Measurements from ENCODE around the gene REXO1.

Gene REXO1

DNA sequence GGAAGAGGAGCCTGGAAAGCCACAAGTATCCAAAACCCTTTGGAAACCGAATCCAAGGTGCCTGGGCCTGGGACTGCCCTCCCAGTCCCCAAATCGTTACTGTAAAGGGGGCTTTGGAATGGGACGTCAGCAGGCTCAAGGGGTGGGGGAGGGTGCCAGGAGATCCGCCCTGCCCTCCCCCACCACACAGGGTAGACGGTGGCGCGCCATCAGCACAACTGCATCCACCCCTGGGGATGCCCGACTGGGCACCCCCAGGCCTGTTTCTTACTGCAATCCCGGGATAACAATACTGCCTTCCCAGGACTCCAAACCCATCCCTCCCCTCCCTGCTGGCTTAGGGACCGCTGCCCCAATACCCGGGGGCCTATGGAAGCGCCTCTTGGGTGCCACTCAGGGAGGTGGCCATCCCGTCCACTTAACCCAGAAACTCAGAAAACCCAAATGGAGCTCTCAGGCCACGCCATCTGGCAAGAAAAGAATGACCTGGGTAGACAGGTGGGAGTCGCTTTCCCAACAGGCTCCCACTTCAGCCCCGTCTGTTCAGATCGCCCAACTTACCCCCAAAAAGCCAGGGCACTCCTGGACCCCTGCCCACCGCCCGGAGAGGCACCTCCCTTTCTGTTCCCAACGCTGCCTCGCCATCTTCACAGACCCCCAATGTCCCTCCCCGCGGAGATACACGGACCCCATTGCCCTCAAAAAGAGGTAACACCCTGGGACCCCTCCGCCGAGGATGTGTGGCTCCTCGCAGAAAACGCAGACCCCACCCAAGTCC, 12.7 kb upstream of the REXO1 start:
- DNase-seq: peak; percentile 21

- DNase-seq: peak; percentile 85
These were observed 11.9 kb upstream of the REXO1 start for GRCh38 chr19:1860042-1860775.

DNA sequence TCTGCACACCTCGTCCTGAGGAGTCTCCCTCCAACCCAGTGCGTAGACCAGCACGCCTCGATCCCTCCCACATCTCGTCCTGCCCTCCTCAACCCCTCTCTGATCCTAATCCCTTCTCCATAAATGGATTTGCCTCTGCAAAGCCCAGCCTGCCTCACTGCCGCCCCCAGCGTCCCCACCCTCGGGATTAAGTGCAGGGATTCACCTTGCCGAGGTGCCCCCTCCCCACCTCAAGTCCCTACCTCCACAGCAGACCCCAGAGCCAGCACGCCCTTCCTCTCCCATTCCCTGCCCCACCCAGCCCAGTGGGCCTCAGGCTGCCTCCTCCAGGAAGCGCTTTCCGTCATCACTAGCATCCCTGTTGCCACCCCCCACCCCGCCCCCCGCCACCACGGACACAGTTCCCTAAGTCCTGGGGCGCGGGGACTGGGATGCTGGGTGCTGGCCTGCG, 11.1 kb upstream of the REXO1 start:
- DNase-seq: peak; percentile 67

DNA sequence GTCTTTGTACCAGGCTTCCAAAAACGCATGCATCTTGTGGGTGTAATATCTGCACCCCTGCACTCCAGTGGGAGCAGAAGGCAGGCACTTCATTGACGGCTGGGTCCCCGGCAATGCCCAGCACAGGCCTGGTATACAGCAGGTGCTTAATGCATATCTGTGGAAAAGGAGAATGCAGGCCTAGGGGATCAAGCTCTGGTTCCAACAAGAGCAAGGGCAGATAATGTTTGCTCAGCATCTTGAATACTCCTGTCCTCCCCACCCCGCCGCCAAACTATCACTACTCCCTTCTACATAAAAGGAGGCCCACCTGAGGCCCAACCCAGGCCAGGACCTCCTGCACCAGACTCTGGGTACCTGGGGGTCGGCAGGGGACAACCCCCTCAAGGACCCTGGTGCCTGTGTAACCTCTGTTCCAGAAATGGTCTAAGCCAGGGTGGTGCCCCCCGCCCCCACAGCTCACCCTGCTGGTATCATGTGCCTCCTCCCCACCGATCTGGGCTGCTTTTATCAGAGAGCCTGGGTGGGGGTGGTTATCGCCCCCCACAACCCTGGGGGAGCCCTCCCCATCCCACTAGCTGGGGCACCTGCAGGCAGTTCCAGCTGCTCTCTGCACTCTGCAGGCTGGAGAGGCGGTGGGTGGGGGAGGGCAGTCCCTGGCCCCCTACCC, 10.3 kb upstream of the REXO1 start:
- DNase-seq: peak; percentile 86

- DNase-seq: peak; percentile 44
These were observed 9.5 kb upstream of the REXO1 start for GRCh38 chr19:1857648-1858326.

- DNase-seq: peak; percentile 82
These were observed 8.7 kb upstream of the REXO1 start for GRCh38 chr19:1856698-1857603.

DNA sequence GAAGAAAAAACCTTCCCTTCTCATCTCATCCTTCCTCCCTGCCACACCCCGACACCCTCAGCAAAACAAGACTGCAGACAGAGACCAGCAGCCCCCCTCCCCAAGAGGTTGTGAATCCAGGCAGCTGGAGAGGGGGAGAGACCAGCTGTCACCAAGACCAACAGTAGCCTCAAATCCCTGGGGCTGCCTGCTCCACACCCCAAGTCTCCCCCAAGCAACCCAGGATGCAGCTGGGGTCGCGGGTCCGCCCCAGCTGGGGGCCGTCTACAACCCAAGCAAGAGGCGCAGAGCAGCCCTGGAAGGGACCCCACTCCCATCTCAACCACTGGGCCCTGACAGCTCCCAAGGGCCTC, 8.0 kb upstream of the REXO1 start:
- DNase-seq: no peak

- DNase-seq: peak; percentile 70
These were observed 7.6 kb upstream of the REXO1 start for GRCh38 chr19:1855828-1856255.

DNA sequence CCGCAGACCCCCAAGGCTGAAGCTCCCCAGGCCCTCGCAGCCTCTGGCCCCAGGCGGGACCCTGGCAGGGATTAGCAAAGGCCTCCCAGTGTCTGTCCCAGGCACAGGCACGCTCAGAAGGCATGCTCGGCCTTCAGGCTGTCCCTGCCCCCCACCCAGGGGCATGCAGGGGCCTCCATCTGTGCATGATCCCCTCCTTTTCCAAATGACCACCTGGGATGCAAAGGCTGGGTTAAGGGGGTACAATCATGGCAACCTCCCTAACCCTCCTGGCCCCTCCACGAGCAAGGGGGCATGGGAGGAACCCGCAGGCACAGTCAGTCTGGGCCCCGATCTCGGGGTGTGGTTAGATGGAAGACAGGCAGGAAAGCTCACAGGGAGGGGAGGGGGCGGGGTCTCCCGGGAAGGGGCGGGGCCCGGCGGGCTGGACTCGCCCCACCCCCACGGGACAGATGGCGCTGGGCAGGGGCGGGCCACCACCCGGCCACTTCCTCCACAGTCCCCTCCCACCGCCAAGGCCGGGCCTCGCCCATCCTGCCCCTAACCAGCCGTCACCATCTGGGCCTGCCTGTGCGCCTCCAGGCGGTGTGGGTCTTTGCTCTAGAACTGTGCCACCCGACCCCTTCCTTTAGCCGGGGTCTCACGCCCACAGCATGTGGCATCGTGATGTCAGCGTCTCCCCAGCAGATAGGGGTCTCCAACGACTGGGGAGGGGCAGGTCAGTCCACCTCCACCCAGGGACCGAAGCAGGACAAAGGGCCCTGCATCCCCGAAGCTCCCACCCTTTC, 7.0 kb upstream of the REXO1 start:
- DNase-seq: peak; percentile 98

GRCh38 chr19:1854542-1855039, 6.3 kb upstream of the REXO1 start:
- peak; percentile 82 for DNase-seq

DNA sequence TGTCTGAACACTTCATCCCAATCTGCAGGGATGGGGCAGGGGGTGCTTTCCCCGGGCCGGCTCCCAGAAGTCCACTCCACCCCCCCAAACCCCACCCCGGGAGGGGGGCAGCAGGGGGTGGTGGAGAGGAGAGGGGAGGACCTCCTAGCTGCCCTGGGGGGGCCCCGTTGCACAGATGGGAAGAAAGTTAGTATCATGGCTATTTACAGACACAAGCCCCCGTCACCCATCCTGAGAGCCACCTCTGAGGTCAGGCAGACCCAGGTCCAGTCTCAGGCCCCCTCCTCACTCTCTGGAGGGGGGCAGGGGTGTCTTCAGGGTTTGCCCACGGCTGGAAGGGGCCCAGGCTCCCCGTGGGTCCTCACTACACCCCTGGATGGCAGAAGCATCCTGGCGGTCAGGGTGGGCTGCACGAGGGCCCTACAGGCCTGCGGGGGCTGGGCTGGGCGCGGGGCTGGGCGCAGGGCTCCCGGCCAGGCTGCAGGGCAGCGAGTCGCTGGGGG, 5.8 kb upstream of the REXO1 start:
- DNase-seq: no peak

- peak; percentile 94 for DNase-seq
These were observed 5.2 kb upstream of the REXO1 start for GRCh38 chr19:1853295-1854038.

GRCh38 chr19:1852581-1853128, 4.4 kb upstream of the REXO1 start:
- no peak for DNase-seq

- DNase-seq: peak; percentile 81
These were observed 3.6 kb upstream of the REXO1 start for GRCh38 chr19:1851654-1852580.

GRCh38 chr19:1850809-1851653, 2.7 kb upstream of the REXO1 start:
- no peak for DNase-seq

DNA sequence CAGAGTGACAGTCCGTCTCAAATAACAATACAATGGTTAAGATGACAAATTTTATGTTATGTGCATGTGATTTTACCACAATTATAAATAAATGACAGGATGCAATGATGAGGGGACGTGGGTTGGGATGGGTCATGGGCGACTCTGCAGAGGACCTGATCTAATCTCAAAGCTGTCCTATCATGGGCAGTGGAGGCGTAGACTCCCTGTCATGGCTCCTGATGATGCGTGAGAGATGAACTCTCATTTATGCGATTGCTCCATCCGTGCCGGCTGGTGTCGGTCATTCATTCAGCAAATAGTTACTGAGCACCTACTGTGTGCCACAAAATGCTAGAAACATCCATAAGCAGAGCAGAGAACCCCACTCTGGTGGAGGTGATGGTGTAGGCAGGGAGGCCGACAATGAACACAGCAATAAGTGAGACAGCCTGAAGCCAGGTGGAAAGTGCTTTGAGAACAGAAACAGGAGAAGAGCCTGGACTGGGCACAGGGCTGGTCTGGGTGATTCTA, 1.7 kb upstream of the REXO1 start:
- no peak for DNase-seq

DNA sequence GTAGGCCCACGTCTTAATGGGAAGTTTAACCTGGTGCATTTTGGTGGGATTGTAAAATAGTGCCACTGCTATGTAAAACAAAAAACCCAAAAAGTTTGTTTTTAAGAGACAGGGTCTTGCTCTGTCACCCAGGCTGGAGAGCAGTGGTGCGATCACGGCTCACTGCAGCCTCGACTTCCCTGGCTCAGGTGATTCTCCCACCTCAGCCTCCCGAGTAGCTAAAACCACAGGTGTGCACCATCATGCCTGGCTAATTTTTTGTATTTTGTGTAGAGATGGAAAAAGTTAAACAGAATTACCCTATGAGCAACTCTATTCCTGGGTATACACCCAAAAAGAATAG, 820 bp upstream of the REXO1 start:
- no peak for DNase-seq

All from hematopoietic multipotent progenitor cell treated with erythropoietin and hydrocortisone succinate and interleukin-3 and kit ligand, for 6 days (in vitro differentiated cells).